Sigmoid colon (tissue), 7 donors: Measurements from ENCODE around the gene CS. TPM values are rescaled to one million over a fixed set of nuclear protein-coding genes. Genes with fewer than 3 reads are reported as not detected.

ENCODE experiments used
- DNase-seq: peaks from one replicate; pipeline ENCODE4 v3.0.0-alpha.2; 2019
- H3K27ac ChIP-seq, 4 donors: fragments of 200-600 bp; sonication (generic); one replicate each; pipeline ENCODE4 v1.5.1; 2016 to 2019; ENCODE audit warnings: mild to moderate bottlenecking in 1 of 4
- H3K27me3 ChIP-seq, 3 donors: fragments of 200-600 bp; sonication (generic); one replicate each; pipeline ENCODE4 v1.5.1; 2019; ENCODE audit warnings: mild to moderate bottlenecking in 1 of 3
- H3K36me3 ChIP-seq, 4 donors: fragments of 200-600 bp; sonication (generic); one replicate each; pipeline ENCODE4 v1.5.1; 2016 to 2019
- H3K4me1 ChIP-seq, 4 donors: fragments of 200-600 bp; sonication (generic); one replicate each; pipeline ENCODE4 v1.5.1; 2017 to 2019
- H3K4me3 ChIP-seq, 4 donors: fragments of 200-600 bp; sonication (generic); one replicate each; pipeline ENCODE4 v1.5.1; 2017 to 2019; ENCODE audit warnings: mild to moderate bottlenecking in 2 of 4, moderate library complexity in 1 of 4
- H3K9me3 ChIP-seq, 4 donors: fragments of 200-600 bp in 3 of 4; sonication (generic) in 3 of 4; one replicate each; pipeline versions ENCODE4 v1.5.1 to v1.6.1; 2013 to 2019
- CTCF ChIP-seq, 4 experiments: fragments of 450-650 bp in 3 of 4; fragments of 200-600 bp in 1 of 4; IDR thresholded peaks; one replicate each; pipeline ENCODE4 v1.5.1; 2016 to 2019; ENCODE audit warnings: antibody characterized with exemption in 4 of 4, mild to moderate bottlenecking in 3 of 4, moderate library complexity in 2 of 4
- EP300 ChIP-seq, 4 donors: sonication (generic); formaldehyde crosslinking; IDR thresholded peaks; one replicate each; pipeline ENCODE4 v1.6.1; 2017; ENCODE audit warnings: antibody characterized with exemption in 4 of 4
- POLR2A ChIP-seq, 2 donors: fragments of 450-650 bp; IDR thresholded peaks; one replicate each; pipeline ENCODE4 v1.6.1; 2016; ENCODE audit warnings: antibody characterized with exemption in 2 of 2, mild to moderate bottlenecking in 2 of 2, moderate library complexity in 2 of 2
- POLR2AphosphoS5 ChIP-seq, 4 donors: sonication (generic); formaldehyde crosslinking; IDR thresholded peaks; one replicate each; pipeline ENCODE4 v1.6.1; 2017; ENCODE audit warnings: antibody characterized with exemption in 4 of 4
- WGBS, 2 donors: extraction: QIAGEN DNeasy Blood & Tissue Kit; methylation state at CpG; one replicate each; pipeline ENCODE4 v1.1.7; 2013; 5-methylcytosine and 5-hydroxymethylcytosine counted together
- intact Hi-C: fragments of 100-400 bp; cut with DNase I; formaldehyde crosslinking; loops from one replicate; pipeline ENCODE4 v1.15.1; 2023
- polyA plus RNA-seq, 3 donors: library from polyadenylated mRNA; stranded (reverse); fragments of 200-250 nt; gene quantifications; one replicate each; pipeline ENCODE4 v1.2.3, GENCODE V29; 2013
- total RNA-seq, 4 donors: library from RNA; depleted of rRNA; stranded (reverse); fragments of >200 nt; gene quantifications; one replicate each; pipeline ENCODE4 v1.1.0, GENCODE V29; 2016
- donor health status: healthy with polysubstance abuse.
- donor health status: Bipolar disorder and iron deficiency.
- donor health status: healthy.

The CS gene
- total and polyA plus RNA-seq, 7 donors, result 75.9 to 151 (median 104) TPM

GRCh38 chr12:56307221-56307965, 7.3 kb upstream of the CS start:
- H3K4me3 ChIP-seq, result no peak overlapping the region
- no peak overlapping the region for H3K27ac ChIP-seq
- WGBS, 2 donors, result 97 to 98% methylated on average over 7 of the region's 7 CpGs
- H3K36me3 ChIP-seq, result peaks cover 4 to 72% (median 13%) of the 10 kb centered on the region in 4 donors
- no peaks in the 10 kb centered on the region for H3K27me3 ChIP-seq
- peaks cover 0 to 8% (median 0%) of the 10 kb centered on the region in 4 donors for H3K4me1 ChIP-seq
- intact Hi-C loops, result no loop called here
- H3K9me3 ChIP-seq, result no peaks in the 10 kb centered on the region
- TF ChIP-seq CTCF (IDR thresholded peaks at IDR 0.05) (no peak), EP300 (IDR thresholded peaks at IDR 0.05) (no peak), POLR2AphosphoS5 (IDR thresholded peaks at IDR 0.05) (no peak), POLR2A (IDR thresholded peaks at IDR 0.05) (no peak)
- no peak for DNase-seq

- TF ChIP-seq EP300 (IDR thresholded peaks at IDR 0.05), result no peak
- no peak for TF ChIP-seq POLR2A (IDR thresholded peaks at IDR 0.05)
- no peak for TF ChIP-seq CTCF (IDR thresholded peaks at IDR 0.05)
- TF ChIP-seq POLR2AphosphoS5 (IDR thresholded peaks at IDR 0.05), result no peak
- no peak for DNase-seq
- intact Hi-C loops, result no loop called here
- peaks cover 0 to 26% (median 11%) of the 10 kb centered on the region in 4 donors for H3K4me1 ChIP-seq
- H3K9me3 ChIP-seq, result no peaks in the 10 kb centered on the region
- 94 to 95% methylated on average over 8 of the region's 8 CpGs for WGBS, 2 donors
- peaks cover 4 to 55% (median 8%) of the 10 kb centered on the region in 4 donors for H3K36me3 ChIP-seq
- no peak overlapping the region for H3K4me3 ChIP-seq
- H3K27ac ChIP-seq, result no peak overlapping the region
- no peaks in the 10 kb centered on the region for H3K27me3 ChIP-seq
These were observed 4.9 kb upstream of the CS start for GRCh38 chr12:56304872-56305590.

- WGBS, 2 donors, result 87 to 97% methylated on average over 3 of the region's 3 CpGs
- H3K36me3 ChIP-seq, result peaks cover 4 to 47% (median 8%) of the 10 kb centered on the region in 4 donors
- intact Hi-C loops, result no loop called here
These were observed 4.1 kb upstream of the CS start for GRCh38 chr12:56304276-56304675.

More at GRCh38 chr12:56304276-56304675, 4.1 kb upstream of the CS start:
- H3K4me3 ChIP-seq, result no peak overlapping the region
- no peak overlapping the region for H3K27ac ChIP-seq
- no peaks in the 10 kb centered on the region for H3K9me3 ChIP-seq
- no peak for DNase-seq
- H3K27me3 ChIP-seq, result no peaks in the 10 kb centered on the region
- H3K4me1 ChIP-seq, result peaks cover 0 to 28% (median 13%) of the 10 kb centered on the region in 4 donors
- no peak for TF ChIP-seq EP300 (IDR thresholded peaks at IDR 0.05)
- TF ChIP-seq POLR2A (IDR thresholded peaks at IDR 0.05), result no peak
- TF ChIP-seq CTCF (IDR thresholded peaks at IDR 0.05), result no peak
- no peak for TF ChIP-seq POLR2AphosphoS5 (IDR thresholded peaks at IDR 0.05)
